Body of pancreas (tissue), 4 donors: Measurements from ENCODE around the gene SLC22A14. TPM values are rescaled to one million over a fixed set of nuclear protein-coding genes. Genes with fewer than 3 reads are reported as not detected.

ENCODE experiments used
- ATAC-seq: fragments of 150-250 bp; one replicate; pipeline ENCODE4 v1.9.1; 2016
- DNase-seq, 4 donors: peaks; one replicate each; pipeline ENCODE4 v3.0.0-alpha.2; 2019
- H3K27ac ChIP-seq, 4 donors: fragments of 200-600 bp; sonication (generic); 1 replicate in 3 of 4; 2 replicates in 1 of 4; pipeline versions ENCODE4 v1.5.1 to v1.6.1; 2016 to 2019; ENCODE audit warnings: mild to moderate bottlenecking in 1 of 4, mixed read lengths in 1 of 4, moderate library complexity in 1 of 4
- H3K27me3 ChIP-seq, 2 donors: fragments of 200-600 bp; sonication (generic); one replicate each; pipeline ENCODE4 v1.6.0; 2016; ENCODE audit warnings: mild to moderate bottlenecking in 1 of 2
- H3K36me3 ChIP-seq, 2 donors: fragments of 200-600 bp; sonication (generic); replicated peaks in 1 of 2; 2 replicates each; pipeline ENCODE4 v1.5.1; 2016; ENCODE audit warnings: low read depth in 2 of 2; ENCODE audit not compliant: insufficient read depth in 1 of 2
- H3K4me1 ChIP-seq: fragments of 200-600 bp; sonication (generic); one replicate; pipeline ENCODE4 v1.6.0; 2016
- H3K4me3 ChIP-seq, 2 donors: fragments of 200-600 bp; sonication (generic); 1 replicate in 1 of 2; 2 replicates in 1 of 2; pipeline ENCODE4 v1.5.1; 2016 to 2019
- H3K9me3 ChIP-seq, 3 donors: fragments of 200-600 bp; sonication (generic); 1 replicate in 2 of 3; 2 replicates in 1 of 3; pipeline ENCODE4 v1.5.1; 2016
- POLR2A ChIP-seq, 3 donors: fragments of 450-650 bp; IDR thresholded peaks; one replicate each; pipeline ENCODE4 v1.6.1; 2016; ENCODE audit warnings: antibody characterized with exemption in 3 of 3, mild to moderate bottlenecking in 2 of 3
- WGBS, 2 donors: methylation state at CpG; one replicate each; pipeline ENCODE4 v1.1.5; 2017; 5-methylcytosine and 5-hydroxymethylcytosine counted together
- intact Hi-C: fragments of 100-400 bp; cut with DNase I; formaldehyde crosslinking; loops from one replicate; pipeline ENCODE4 v1.15.1; 2023
- small RNA-seq: library from RNA; depleted of rRNA; stranded (forward); fragments of <200 nt; gene quantifications from one replicate; pipeline ENCODE3, GENCODE V24; 2016
- total RNA-seq, 2 donors: library from RNA; depleted of rRNA; stranded (reverse); fragments of >200 nt; gene quantifications; one replicate each; pipeline ENCODE4 v1.1.0, GENCODE V29; 2016
- TF ChIP-seq, protein P1 (sequence below), 7 experiments: fragments of 450-650 bp in 4 of 7; fragments of 200-600 bp in 3 of 7; sonication (generic) in 3 of 7; IDR thresholded peaks; one replicate each; pipeline ENCODE4 v1.5.1; 2016 to 2019; ENCODE audit warnings: antibody characterized with exemption in 7 of 7

Gene SLC22A14
- total RNA-seq, 2 donors from 2014 or later: not detected

DNA sequence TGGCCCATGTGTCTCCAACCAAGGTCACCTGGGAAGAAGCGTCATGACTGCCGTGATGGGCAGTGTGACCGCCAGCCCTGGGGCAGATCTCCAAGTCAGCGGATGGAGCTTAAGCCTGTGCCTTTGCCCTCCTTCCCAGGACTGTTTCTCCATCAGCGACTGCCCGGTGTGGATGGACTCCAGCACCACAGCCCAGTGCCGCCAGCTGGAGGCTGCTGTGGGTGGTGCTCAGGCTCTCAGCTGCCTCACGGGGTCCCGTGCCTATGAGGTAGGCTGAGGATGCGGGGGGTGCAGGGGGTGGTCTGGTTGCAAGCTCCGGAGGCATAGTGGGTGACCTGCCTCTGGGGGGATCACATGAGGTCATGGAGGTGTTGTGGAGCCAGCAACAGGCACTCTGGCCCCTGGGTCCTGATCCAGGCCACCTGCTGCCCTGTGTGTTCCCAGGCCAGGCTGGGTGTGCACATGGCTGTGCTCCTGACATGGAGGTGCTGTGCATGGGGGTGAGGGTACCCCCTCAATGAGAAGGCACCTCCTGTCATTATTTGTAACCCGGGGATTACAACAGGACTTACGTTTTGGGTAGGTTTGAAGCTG, 83.5 kb downstream of the SLC22A14 start:
- H3K36me3 ChIP-seq: peaks cover 0 to 2% of the 10 kb centered on the region in 2 donors
- no peaks in the 10 kb centered on the region for H3K27me3 ChIP-seq
- 52 to 67% methylated on average over 2 to 13 of the region's 13 CpGs for WGBS, 2 donors
- no peaks in the 10 kb centered on the region for H3K9me3 ChIP-seq
- intact Hi-C loops: no loop called here
- no peak for TF ChIP-seq POLR2A (IDR thresholded peaks at IDR 0.05)
- TF ChIP-seq, protein P1, sequence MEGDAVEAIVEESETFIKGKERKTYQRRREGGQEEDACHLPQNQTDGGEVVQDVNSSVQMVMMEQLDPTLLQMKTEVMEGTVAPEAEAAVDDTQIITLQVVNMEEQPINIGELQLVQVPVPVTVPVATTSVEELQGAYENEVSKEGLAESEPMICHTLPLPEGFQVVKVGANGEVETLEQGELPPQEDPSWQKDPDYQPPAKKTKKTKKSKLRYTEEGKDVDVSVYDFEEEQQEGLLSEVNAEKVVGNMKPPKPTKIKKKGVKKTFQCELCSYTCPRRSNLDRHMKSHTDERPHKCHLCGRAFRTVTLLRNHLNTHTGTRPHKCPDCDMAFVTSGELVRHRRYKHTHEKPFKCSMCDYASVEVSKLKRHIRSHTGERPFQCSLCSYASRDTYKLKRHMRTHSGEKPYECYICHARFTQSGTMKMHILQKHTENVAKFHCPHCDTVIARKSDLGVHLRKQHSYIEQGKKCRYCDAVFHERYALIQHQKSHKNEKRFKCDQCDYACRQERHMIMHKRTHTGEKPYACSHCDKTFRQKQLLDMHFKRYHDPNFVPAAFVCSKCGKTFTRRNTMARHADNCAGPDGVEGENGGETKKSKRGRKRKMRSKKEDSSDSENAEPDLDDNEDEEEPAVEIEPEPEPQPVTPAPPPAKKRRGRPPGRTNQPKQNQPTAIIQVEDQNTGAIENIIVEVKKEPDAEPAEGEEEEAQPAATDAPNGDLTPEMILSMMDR (IDR thresholded peaks at IDR 0.05): no peak
- no peak overlapping the region for H3K4me3 ChIP-seq
- ATAC-seq: no peak
- H3K4me1 ChIP-seq: peaks cover 8% of the 10 kb centered on the region
- peak overlapping the region in 2 of 4 donors; percentile 3 to 36 for H3K27ac ChIP-seq
- DNase-seq: peak in 1 of 4 donors; percentile 13

DNA sequence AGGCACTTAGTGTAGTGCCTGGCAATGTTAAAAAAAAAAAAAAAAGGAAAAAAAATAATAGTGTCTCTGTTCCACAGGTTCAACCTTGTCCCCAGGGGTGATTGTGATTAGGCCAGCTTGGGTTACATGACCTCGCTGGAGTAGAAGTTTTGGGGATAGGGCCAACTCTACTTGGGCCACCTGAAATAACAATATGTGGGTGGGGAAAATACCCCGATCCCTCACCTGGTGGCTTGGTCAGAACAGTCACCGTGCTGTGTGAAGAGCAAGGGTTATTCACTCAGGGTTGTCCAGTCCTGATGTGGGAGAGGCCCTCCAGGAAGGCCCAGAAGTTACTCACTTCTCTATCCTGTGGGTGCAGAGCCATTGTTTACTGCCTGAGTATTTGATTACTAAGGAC, 84.0 kb downstream of the SLC22A14 start:
- TF ChIP-seq, protein P1 (IDR thresholded peaks at IDR 0.05): no peak
- TF ChIP-seq POLR2A (IDR thresholded peaks at IDR 0.05): no peak
- Histone ChIP-seq H3K27me3 (no peaks in the 10 kb centered on the region), H3K4me1 (peaks cover 8% of the 10 kb centered on the region), H3K36me3 (peaks cover 0 to 2% of the 10 kb centered on the region in 2 donors), H3K4me3 (no peak overlapping the region), H3K9me3 (no peaks in the 10 kb centered on the region), H3K27ac (peak overlapping the region in 2 of 4 donors; percentile 3 to 36)
- ATAC-seq (peak; percentile 37), DNase-seq (peak in 2 of 4 donors; percentile 41 to 52)
- WGBS, 2 donors: 38% methylated on average over 3 of the region's 3 CpGs
- intact Hi-C loops: no loop called here

DNA sequence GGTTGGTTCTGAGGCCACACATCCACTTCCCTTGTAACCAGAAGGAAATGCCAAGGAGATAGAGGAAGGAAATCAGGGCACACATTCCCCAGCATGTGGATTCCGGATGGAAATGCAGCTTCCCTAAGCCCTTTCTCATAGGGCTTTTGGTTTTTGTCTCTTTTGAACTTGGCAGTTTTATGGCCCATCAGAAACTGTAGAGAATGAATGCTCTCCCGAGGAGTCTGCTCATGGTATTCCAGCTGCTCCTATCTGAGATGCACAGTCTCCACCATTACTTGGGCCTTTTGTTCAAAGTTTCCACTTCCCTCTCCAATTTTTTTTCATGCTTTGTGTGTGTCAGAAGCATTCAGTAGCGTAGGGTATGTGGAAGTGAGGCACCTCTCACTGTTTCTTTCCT, 85.7 kb downstream of the SLC22A14 start:
- ATAC-seq: no peak
- no peaks in the 10 kb centered on the region for H3K9me3 ChIP-seq
- peaks cover 8% of the 10 kb centered on the region for H3K4me1 ChIP-seq
- no peak overlapping the region for H3K27ac ChIP-seq
- H3K4me3 ChIP-seq: no peak overlapping the region
- 82 to 89% methylated on average over 3 of the region's 3 CpGs for WGBS, 2 donors
- H3K27me3 ChIP-seq: no peaks in the 10 kb centered on the region
- TF ChIP-seq, protein P1 (IDR thresholded peaks at IDR 0.05): no peak
- TF ChIP-seq POLR2A (IDR thresholded peaks at IDR 0.05): no peak
- no peak for DNase-seq
- intact Hi-C loops: no loop called here
- H3K36me3 ChIP-seq: peaks cover 0 to 2% of the 10 kb centered on the region in 2 donors

Small RNA genes within 50 kb of the gene (small RNA-seq; reads per million reads assigned to genes)
- not detected for gene RNU6-235P

Other genes starting within 250 kb of the SLC22A14 start
- 1 to 10 TPM in 1 of 2 donors, under 1 TPM in 1; 0.78 to 1.3 TPM for gene DLEC1, start 243.1 kb upstream of the SLC22A14 start, total RNA-seq
- 10 to 100 TPM; 91.8 to 92.6 TPM for gene ACAA1, start 145.2 kb upstream of the SLC22A14 start, total RNA-seq
- gene MYD88, start 143.6 kb upstream of the SLC22A14 start, total RNA-seq: 10 to 100 TPM; 11.9 to 33.3 TPM
- 10 to 100 TPM; 16.1 to 23.7 TPM for gene OXSR1, start 116.8 kb upstream of the SLC22A14 start, total RNA-seq
- gene SLC22A13, start 16.5 kb upstream of the SLC22A14 start, total RNA-seq: under 1 TPM in 1 of 2 donors, not detected in 1; 0.52 TPM
- gene XYLB, start 64.5 kb downstream of the SLC22A14 start, total RNA-seq: 10 to 100 TPM in 1 of 2 donors, 1 to 10 TPM in 1; 7.8 to 49.8 TPM
- 10 to 100 TPM in 1 of 2 donors, 1 to 10 TPM in 1; 7.3 to 18.1 TPM for gene ACVR2B, start 171.6 kb downstream of the SLC22A14 start, total RNA-seq
- gene EXOG, start 214.0 kb downstream of the SLC22A14 start, total RNA-seq: 10 to 100 TPM; 10.5 to 13.5 TPM